HEK293 (cell line): ENCODE measurements around the gene TRMT6.

Experiments used
- CTCF ChIA-PET: fragments of 350-600 bp; formaldehyde crosslinking; extraction: SDS; loops from one replicate; lab custom pipeline; 2021; ENCODE audit warnings: antibody characterized with exemption; lab: Yijun Ruan, JAX
- POLR2A ChIA-PET: fragments of 300-600 bp; formaldehyde crosslinking; extraction: SDS; loops from one replicate; lab custom pipeline; 2020; ENCODE audit warnings: antibody characterized with exemption, inconsistent platforms; lab: Yijun Ruan, JAX
- H3K27ac ChIP-seq: fragments of 200-500 bp; sonication (Bioruptor generic); 2 replicates; pipeline ENCODE4 v1.5.1; 2014; ENCODE audit warnings: low read depth, low read length, control low read depth, inconsistent platforms; ENCODE audit errors: extremely low read depth
- H3K36me3 ChIP-seq, 2 experiments: fragments of 200-500 bp in 1 of 2; sonication (Bioruptor generic) in 1 of 2; 1 replicate in 1 of 2; 2 replicates in 1 of 2; pipeline ENCODE4 v1.5.1; 2014 to 2017; ENCODE audit warnings: inconsistent platforms in 2 of 2, low read length in 2 of 2; ENCODE audit not compliant: control insufficient read depth in 2 of 2, insufficient read depth in 1 of 2
- H3K4me1 ChIP-seq: fragments of 200-500 bp; sonication (Bioruptor generic); 2 replicates; pipeline ENCODE4 v1.5.1; 2014; ENCODE audit warnings: mild to moderate bottlenecking, low read length, inconsistent platforms; ENCODE audit not compliant: control insufficient read depth, insufficient read depth
- H3K4me3 ChIP-seq: 2 replicates; pipeline ENCODE4 v1.5.1; 2011; ENCODE audit warnings: low read depth, mild to moderate bottlenecking, control low read depth, low read length, moderate library complexity
- H3K9me3 ChIP-seq: fragments of 200-500 bp; sonication (Bioruptor generic); 2 replicates; pipeline ENCODE4 v1.5.1; 2014; ENCODE audit warnings: low read depth, low read length, inconsistent platforms; ENCODE audit not compliant: control insufficient read depth, insufficient read depth
- BCL11A ChIP-seq: fragments of 450-650 bp; formaldehyde crosslinking; IDR thresholded peaks from 2 replicates; pipeline ENCODE4 v1.5.1; 2016; ENCODE audit warnings: low read depth, missing biosample characterization, missing genetic modification characterization
- IKZF3 ChIP-seq: fragments of 450-650 bp; IDR thresholded peaks from 2 replicates; pipeline ENCODE4 v1.5.0; 2018; ENCODE audit warnings: missing biosample characterization, mild to moderate bottlenecking, missing genetic modification characterization, moderate library complexity
- KLF16 ChIP-seq: fragments of 450-650 bp; formaldehyde crosslinking; IDR thresholded peaks from 2 replicates; pipeline ENCODE4 v1.5.1; 2017; ENCODE audit warnings: missing biosample characterization, missing genetic modification characterization
- MYNN ChIP-seq: fragments of 450-650 bp; formaldehyde crosslinking; IDR thresholded peaks from 2 replicates; pipeline ENCODE4 v1.5.1; 2016; ENCODE audit warnings: missing biosample characterization, missing genetic modification characterization, borderline replicate concordance
- SP7 ChIP-seq: fragments of 450-650 bp; formaldehyde crosslinking; IDR thresholded peaks from 2 replicates; pipeline ENCODE4 v1.5.1; 2016; ENCODE audit warnings: missing biosample characterization, missing genetic modification characterization
- ZBTB1 ChIP-seq: fragments of 450-650 bp; formaldehyde crosslinking; IDR thresholded peaks from 2 replicates; pipeline ENCODE4 v1.5.1; 2016; ENCODE audit warnings: missing biosample characterization, missing genetic modification characterization
- ZBTB20 ChIP-seq: fragments of 450-650 bp; formaldehyde crosslinking; IDR thresholded peaks from 2 replicates; pipeline ENCODE4 v1.5.1; 2016; ENCODE audit warnings: missing biosample characterization, missing genetic modification characterization
- ZBTB21 ChIP-seq: fragments of 450-650 bp; formaldehyde crosslinking; IDR thresholded peaks from 2 replicates; pipeline ENCODE4 v1.5.1; 2017; ENCODE audit warnings: missing biosample characterization, missing genetic modification characterization
- ZBTB7A ChIP-seq: fragments of 450-650 bp; formaldehyde crosslinking; IDR thresholded peaks from 2 replicates; pipeline ENCODE4 v1.5.1; 2016; ENCODE audit warnings: low read depth, missing biosample characterization, missing genetic modification characterization
- ZNF112 ChIP-seq: fragments of 450-650 bp; formaldehyde crosslinking; IDR thresholded peaks from 2 replicates; pipeline ENCODE4 v1.5.0; 2017; ENCODE audit warnings: missing biosample characterization, missing genetic modification characterization
- ZNF138 ChIP-seq: fragments of 450-650 bp; formaldehyde crosslinking; IDR thresholded peaks from 2 replicates; pipeline ENCODE4 v1.5.1; 2016; ENCODE audit warnings: missing biosample characterization, missing genetic modification characterization, borderline replicate concordance
- ZNF157 ChIP-seq: fragments of 450-650 bp; formaldehyde crosslinking; IDR thresholded peaks from 2 replicates; pipeline ENCODE4 v1.5.1; 2016; ENCODE audit warnings: missing biosample characterization, missing genetic modification characterization
- ZNF174 ChIP-seq: fragments of 450-650 bp; formaldehyde crosslinking; IDR thresholded peaks from 2 replicates; pipeline ENCODE4 v1.5.0; 2017; ENCODE audit warnings: missing biosample characterization, mild to moderate bottlenecking, missing genetic modification characterization
- ZNF19 ChIP-seq: fragments of 450-650 bp; formaldehyde crosslinking; IDR thresholded peaks from 2 replicates; pipeline ENCODE4; 2016; ENCODE audit warnings: missing biosample characterization, missing genetic modification characterization, low read depth
- ZNF214 ChIP-seq: fragments of 450-650 bp; formaldehyde crosslinking; IDR thresholded peaks from 2 replicates; pipeline ENCODE4 v1.5.1; 2017; ENCODE audit warnings: missing biosample characterization, mild to moderate bottlenecking, missing genetic modification characterization, borderline replicate concordance
- ZNF266 ChIP-seq: fragments of 450-650 bp; formaldehyde crosslinking; IDR thresholded peaks from 2 replicates; pipeline ENCODE4 v1.5.1; 2016; ENCODE audit warnings: missing biosample characterization, missing genetic modification characterization, low read depth
- ZNF302 ChIP-seq: fragments of 450-650 bp; formaldehyde crosslinking; IDR thresholded peaks from 2 replicates; pipeline ENCODE4 v1.5.1; 2016; ENCODE audit warnings: missing biosample characterization, missing genetic modification characterization, low read depth
- ZNF394 ChIP-seq: fragments of 450-650 bp; formaldehyde crosslinking; IDR thresholded peaks from 2 replicates; pipeline ENCODE4 v1.5.1; 2016; ENCODE audit warnings: missing biosample characterization, missing genetic modification characterization, mild to moderate bottlenecking, moderate library complexity, borderline replicate concordance
- ZNF660 ChIP-seq: fragments of 450-650 bp; IDR thresholded peaks from 2 replicates; pipeline ENCODE4 v1.5.1; 2018; ENCODE audit warnings: missing biosample characterization, mild to moderate bottlenecking, missing genetic modification characterization
- ZNF670 ChIP-seq: fragments of 450-650 bp; formaldehyde crosslinking; IDR thresholded peaks from 2 replicates; pipeline ENCODE4 v1.5.1; 2016; ENCODE audit warnings: missing biosample characterization, missing genetic modification characterization, low read depth
- ZNF777 ChIP-seq: fragments of 450-650 bp; formaldehyde crosslinking; IDR thresholded peaks from 2 replicates; pipeline ENCODE4 v1.5.1; 2017; ENCODE audit warnings: missing biosample characterization, missing genetic modification characterization, borderline replicate concordance
- ZNF785 ChIP-seq: fragments of 450-650 bp; formaldehyde crosslinking; IDR thresholded peaks from 2 replicates; pipeline ENCODE4 v1.5.1; 2016; ENCODE audit warnings: missing biosample characterization, missing genetic modification characterization
- TF ChIP-seq, protein P1 (sequence below): fragments of 450-650 bp; formaldehyde crosslinking; IDR thresholded peaks from 2 replicates; pipeline ENCODE4 v1.5.1; 2016; ENCODE audit warnings: missing biosample characterization, missing genetic modification characterization
- TF ChIP-seq, protein P2 (sequence below): fragments of 450-650 bp; formaldehyde crosslinking; IDR thresholded peaks from 2 replicates; pipeline ENCODE4 v1.5.1; 2016; ENCODE audit warnings: missing biosample characterization, missing genetic modification characterization
- TF ChIP-seq, protein P3 (sequence below): fragments of 450-650 bp; IDR thresholded peaks from 2 replicates; pipeline ENCODE4 v1.5.1; 2018; ENCODE audit warnings: missing biosample characterization, missing genetic modification characterization
- TF ChIP-seq, protein P4 (sequence below): fragments of 450-650 bp; formaldehyde crosslinking; optimal IDR thresholded peaks from 2 replicates; pipeline ENCODE3; 2016; ENCODE audit warnings: missing biosample characterization, mild to moderate bottlenecking, missing genetic modification characterization
- TF ChIP-seq, protein P5 (sequence below): sonication (generic); formaldehyde crosslinking; IDR thresholded peaks from 2 replicates; pipeline ENCODE4 v1.8.1; 2022; ENCODE audit warnings: mild to moderate bottlenecking, moderate library complexity, missing genetic modification reagents
- TF ChIP-seq, protein P6 (sequence below): fragments of 450-650 bp; formaldehyde crosslinking; conservative IDR thresholded peaks from 2 replicates; pipeline ENCODE4 v1.5.1; 2016; ENCODE audit warnings: low read depth, missing biosample characterization, missing genetic modification characterization

The TRMT6 gene

DNA sequence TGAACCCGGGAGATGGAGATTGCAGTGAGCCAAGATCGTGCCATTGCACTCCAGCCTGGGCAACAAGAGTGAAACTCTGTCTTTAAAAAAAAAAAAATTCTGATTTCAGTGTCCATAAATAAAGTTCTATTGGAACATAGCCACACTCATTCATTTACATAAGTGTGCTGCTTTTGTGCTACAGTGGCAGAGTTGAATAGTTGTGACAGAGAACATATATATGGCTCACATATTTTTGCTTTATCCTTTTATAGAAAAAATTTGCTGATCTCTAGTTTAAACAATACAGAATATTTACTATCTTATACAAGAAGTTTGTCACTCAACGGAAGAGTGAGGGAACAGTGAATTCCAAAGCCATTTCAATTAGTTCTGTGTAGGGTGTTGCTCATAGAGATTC is 18.1 kb upstream of the TRMT6 start:
- CTCF ChIA-PET = no interaction called here
- no peaks in the 10 kb centered on the region for H3K4me1 ChIP-seq

DNA sequence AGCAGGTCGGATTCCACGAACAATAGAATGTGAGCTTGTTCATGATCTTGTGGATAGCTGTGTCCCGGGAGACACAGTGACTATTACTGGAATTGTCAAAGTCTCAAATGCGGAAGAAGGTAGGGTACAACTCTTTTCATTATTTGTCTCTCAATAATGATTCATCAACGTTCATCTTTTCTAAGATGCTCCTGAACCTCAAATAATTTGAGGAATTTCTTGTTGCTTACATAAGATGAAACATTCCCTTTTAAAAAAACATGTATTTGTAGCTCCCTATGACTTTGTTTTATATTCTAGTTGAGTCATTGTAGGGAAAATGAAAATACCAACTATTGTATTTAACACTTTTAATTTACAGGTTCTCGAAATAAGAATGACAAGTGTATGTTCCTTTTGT is 17.1 kb upstream of the TRMT6 start:
- H3K36me3 ChIP-seq = peaks cover 42 to 86% of the 10 kb centered on the region in 2 experiments
- TF ChIP-seq ZNF19 (tag by site-specific recombination) (no peak), ZNF670 (tag by site-specific recombination) (no peak), ZNF266 (tag by site-specific recombination) (no peak), ZNF777 (no peak), IKZF3 (no peak), ZNF174 (tag by site-specific recombination) (no peak), ZBTB21 (tag by site-specific recombination) (no peak), ZNF157 (no peak), ZBTB1 (no peak)
- TF ChIP-seq, protein P1, sequence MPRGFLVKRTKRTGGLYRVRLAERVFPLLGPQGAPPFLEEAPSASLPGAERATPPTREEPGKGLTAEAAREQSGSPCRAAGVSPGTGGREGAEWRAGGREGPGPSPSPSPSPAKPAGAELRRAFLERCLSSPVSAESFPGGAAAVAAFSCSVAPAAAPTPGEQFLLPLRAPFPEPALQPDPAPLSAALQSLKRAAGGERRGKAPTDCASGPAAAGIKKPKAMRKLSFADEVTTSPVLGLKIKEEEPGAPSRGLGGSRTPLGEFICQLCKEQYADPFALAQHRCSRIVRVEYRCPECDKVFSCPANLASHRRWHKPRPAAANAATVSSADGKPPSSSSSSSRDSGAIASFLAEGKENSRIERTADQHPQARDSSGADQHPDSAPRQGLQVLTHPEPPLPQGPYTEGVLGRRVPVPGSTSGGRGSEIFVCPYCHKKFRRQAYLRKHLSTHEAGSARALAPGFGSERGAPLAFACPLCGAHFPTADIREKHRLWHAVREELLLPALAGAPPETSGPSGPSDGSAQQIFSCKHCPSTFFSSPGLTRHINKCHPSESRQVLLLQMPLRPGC (tag by site-specific recombination) = no peak
- TF ChIP-seq, protein P2, sequence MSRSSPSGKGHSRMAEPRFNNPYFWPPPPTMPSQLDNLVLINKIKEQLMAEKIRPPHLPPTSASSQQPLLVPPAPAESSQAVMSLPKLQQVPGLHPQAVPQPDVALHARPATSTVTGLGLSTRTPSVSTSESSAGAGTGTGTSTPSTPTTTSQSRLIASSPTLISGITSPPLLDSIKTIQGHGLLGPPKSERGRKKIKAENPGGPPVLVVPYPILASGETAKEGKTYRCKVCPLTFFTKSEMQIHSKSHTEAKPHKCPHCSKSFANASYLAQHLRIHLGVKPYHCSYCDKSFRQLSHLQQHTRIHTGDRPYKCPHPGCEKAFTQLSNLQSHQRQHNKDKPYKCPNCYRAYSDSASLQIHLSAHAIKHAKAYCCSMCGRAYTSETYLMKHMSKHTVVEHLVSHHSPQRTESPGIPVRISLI (tag by site-specific recombination) = no peak

More for the DNA sequence above, 18.1 kb upstream of the TRMT6 start:
- no peak for TF ChIP-seq SP7 (tag by site-specific recombination)
- TF ChIP-seq ZNF660 (tag by site-specific recombination) = no peak
- no peak for TF ChIP-seq ZNF394 (tag by site-specific recombination)
- TF ChIP-seq, protein P3, sequence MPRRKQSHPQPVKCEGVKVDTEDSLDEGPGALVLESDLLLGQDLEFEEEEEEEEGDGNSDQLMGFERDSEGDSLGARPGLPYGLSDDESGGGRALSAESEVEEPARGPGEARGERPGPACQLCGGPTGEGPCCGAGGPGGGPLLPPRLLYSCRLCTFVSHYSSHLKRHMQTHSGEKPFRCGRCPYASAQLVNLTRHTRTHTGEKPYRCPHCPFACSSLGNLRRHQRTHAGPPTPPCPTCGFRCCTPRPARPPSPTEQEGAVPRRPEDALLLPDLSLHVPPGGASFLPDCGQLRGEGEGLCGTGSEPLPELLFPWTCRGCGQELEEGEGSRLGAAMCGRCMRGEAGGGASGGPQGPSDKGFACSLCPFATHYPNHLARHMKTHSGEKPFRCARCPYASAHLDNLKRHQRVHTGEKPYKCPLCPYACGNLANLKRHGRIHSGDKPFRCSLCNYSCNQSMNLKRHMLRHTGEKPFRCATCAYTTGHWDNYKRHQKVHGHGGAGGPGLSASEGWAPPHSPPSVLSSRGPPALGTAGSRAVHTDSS (tag by site-specific recombination) = no peak
- no peak for TF ChIP-seq ZNF214 (tag by site-specific recombination)
- TF ChIP-seq ZNF112 = no peak
- TF ChIP-seq, protein P4, sequence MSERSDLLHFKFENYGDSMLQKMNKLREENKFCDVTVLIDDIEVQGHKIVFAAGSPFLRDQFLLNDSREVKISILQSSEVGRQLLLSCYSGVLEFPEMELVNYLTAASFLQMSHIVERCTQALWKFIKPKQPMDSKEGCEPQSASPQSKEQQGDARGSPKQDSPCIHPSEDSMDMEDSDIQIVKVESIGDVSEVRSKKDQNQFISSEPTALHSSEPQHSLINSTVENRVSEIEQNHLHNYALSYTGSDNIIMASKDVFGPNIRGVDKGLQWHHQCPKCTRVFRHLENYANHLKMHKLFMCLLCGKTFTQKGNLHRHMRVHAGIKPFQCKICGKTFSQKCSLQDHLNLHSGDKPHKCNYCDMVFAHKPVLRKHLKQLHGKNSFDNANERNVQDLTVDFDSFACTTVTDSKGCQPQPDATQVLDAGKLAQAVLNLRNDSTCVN (tag by site-specific recombination) = no peak
- TF ChIP-seq ZNF138 (tag by site-specific recombination) = no peak
- TF ChIP-seq, protein P5, sequence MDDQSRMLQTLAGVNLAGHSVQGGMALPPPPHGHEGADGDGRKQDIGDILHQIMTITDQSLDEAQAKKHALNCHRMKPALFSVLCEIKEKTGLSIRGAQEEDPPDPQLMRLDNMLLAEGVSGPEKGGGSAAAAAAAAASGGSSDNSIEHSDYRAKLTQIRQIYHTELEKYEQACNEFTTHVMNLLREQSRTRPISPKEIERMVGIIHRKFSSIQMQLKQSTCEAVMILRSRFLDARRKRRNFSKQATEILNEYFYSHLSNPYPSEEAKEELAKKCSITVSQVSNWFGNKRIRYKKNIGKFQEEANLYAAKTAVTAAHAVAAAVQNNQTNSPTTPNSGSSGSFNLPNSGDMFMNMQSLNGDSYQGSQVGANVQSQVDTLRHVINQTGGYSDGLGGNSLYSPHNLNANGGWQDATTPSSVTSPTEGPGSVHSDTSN (CRISPR knock-in tag) = no peak
- no peak for TF ChIP-seq BCL11A (tag by site-specific recombination)
- TF ChIP-seq, protein P6, sequence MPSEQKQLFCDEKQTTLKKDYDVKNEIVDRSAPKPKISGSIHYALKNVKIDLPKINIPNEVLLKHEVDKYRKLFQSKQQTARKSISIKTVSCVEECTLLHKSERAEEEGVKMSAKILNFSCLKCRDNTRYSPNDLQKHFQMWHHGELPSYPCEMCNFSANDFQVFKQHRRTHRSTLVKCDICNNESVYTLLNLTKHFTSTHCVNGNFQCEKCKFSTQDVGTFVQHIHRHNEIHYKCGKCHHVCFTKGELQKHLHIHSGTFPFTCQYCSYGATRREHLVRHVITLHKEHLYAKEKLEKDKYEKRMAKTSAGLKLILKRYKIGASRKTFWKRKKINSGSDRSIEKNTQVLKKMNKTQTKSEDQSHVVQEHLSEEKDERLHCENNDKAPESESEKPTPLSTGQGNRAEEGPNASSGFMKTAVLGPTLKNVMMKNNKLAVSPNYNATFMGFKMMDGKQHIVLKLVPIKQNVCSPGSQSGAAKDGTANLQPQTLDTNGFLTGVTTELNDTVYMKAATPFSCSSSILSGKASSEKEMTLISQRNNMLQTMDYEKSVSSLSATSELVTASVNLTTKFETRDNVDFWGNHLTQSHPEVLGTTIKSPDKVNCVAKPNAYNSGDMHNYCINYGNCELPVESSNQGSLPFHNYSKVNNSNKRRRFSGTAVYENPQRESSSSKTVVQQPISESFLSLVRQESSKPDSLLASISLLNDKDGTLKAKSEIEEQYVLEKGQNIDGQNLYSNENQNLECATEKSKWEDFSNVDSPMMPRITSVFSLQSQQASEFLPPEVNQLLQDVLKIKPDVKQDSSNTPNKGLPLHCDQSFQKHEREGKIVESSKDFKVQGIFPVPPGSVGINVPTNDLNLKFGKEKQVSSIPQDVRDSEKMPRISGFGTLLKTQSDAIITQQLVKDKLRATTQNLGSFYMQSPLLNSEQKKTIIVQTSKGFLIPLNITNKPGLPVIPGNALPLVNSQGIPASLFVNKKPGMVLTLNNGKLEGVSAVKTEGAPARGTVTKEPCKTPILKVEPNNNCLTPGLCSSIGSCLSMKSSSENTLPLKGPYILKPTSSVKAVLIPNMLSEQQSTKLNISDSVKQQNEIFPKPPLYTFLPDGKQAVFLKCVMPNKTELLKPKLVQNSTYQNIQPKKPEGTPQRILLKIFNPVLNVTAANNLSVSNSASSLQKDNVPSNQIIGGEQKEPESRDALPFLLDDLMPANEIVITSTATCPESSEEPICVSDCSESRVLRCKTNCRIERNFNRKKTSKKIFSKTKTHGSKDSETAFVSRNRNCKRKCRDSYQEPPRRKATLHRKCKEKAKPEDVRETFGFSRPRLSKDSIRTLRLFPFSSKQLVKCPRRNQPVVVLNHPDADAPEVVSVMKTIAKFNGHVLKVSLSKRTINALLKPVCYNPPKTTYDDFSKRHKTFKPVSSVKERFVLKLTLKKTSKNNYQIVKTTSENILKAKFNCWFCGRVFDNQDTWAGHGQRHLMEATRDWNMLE = no peak
- no peak for TF ChIP-seq ZBTB7A (tag by site-specific recombination)
- TF ChIP-seq ZNF302 (tag by site-specific recombination) = no peak
- no peak for TF ChIP-seq ZNF670 (tag by site-specific recombination)
- no peak for TF ChIP-seq KLF16 (tag by site-specific recombination)
- no peak for TF ChIP-seq MYNN
- TF ChIP-seq ZBTB20 (tag by site-specific recombination) = no peak
- TF ChIP-seq ZNF785 = no peak
- Histone ChIP-seq H3K9me3 (no peaks in the 10 kb centered on the region), H3K4me3 (no peak overlapping the region), H3K36me3 (peaks cover 41 to 89% of the 10 kb centered on the region in 2 experiments), H3K27ac (no peak overlapping the region)
- POLR2A ChIA-PET = no interaction called here

More for the DNA sequence above, 17.1 kb upstream of the TRMT6 start:
- Histone ChIP-seq H3K9me3 (no peaks in the 10 kb centered on the region), H3K4me3 (no peak overlapping the region), H3K27ac (no peak overlapping the region), H3K4me1 (no peaks in the 10 kb centered on the region)
- ChIA-PET POLR2A (no interaction called here), CTCF (no interaction called here)
